Measurements from ENCODE around the gene NPR3. TPM values are rescaled to one million over a fixed set of nuclear protein-coding genes. Genes with fewer than 3 reads are reported as not detected.

NPR3 gene
- total RNA-seq, 1 experiment from 2014 or later = not detected

DNA sequence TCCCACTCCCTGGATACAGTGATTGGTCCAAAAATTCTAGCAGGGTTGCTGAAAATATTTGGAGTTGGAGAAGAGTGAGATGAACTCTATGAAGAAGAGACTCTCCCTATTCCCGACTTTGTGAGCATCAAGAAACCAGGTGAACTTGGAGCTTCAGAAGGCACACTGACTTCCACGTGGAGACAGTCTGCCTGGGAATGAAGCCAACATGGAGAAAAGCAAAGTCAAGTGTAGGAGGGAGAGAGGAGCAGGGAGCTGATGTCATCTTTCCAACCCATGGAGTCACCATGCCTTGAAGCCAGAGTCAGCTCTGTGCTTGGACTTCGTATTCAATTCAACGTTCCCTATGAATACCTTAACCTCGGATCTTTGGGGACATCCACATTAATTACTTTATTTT is 125.1 kb downstream of the NPR3 start:
- Histone ChIP-seq H3T11ph (ENCODE audit: low read length) (no peak overlapping the region), H3K27me3 (ENCODE audit: insufficient read depth, low read length) (no peaks in the 10 kb centered on the region), H3K27ac (ENCODE audit: insufficient read length, low read depth, low read length) (no peak overlapping the region), H4K91ac (ENCODE audit: insufficient read length, low read depth, low read length) (no peak overlapping the region), H4K8ac (replicated peaks; ENCODE audit: insufficient read length, low read depth, low read length) (no peak overlapping the region), H3K23me2 (ENCODE audit: insufficient read length, low read depth, low read length, poor library complexity, severe bottlenecking) (no peaks in the 10 kb centered on the region), H3K14ac (ENCODE audit: insufficient read depth, low read length) (no peak overlapping the region), H2BK120ac (ENCODE audit: low read depth, low read length, poor library complexity, severe bottlenecking) (no peak overlapping the region), H3K79me2 (ENCODE audit: insufficient read depth, low read length) (no peaks in the 10 kb centered on the region), H3K4me1 (ENCODE audit: insufficient read depth, low read length) (no peaks in the 10 kb centered on the region), H2AFZ (ENCODE audit: low read length) (no peak overlapping the region), H2BK15ac (ENCODE audit: low read depth, low read length) (no peak overlapping the region), H2AK5ac (ENCODE audit: insufficient read length, low read length) (no peak overlapping the region), H3K23ac (ENCODE audit: insufficient read length, low read depth, low read length) (no peak overlapping the region), H3K4ac (ENCODE audit: low read depth, low read length) (no peak overlapping the region), H2BK12ac (ENCODE audit: insufficient read length, low read depth, low read length) (no peak overlapping the region), H3K9me3 (ENCODE audit: control insufficient read depth, low read depth, low read length) (no peaks in the 10 kb centered on the region), H3K79me1 (ENCODE audit: insufficient read depth, low read depth, low read length, poor library complexity, severe bottlenecking) (no peaks in the 10 kb centered on the region), H2BK5ac (ENCODE audit: insufficient read length, low read length) (no peak overlapping the region), H2BK20ac (ENCODE audit: low read depth, low read length, poor library complexity, severe bottlenecking) (no peak overlapping the region), H3K56ac (ENCODE audit: insufficient read length, low read depth, low read length) (no peak overlapping the region), H3K18ac (ENCODE audit: insufficient read length, low read depth, low read length) (no peak overlapping the region), H4K5ac (ENCODE audit: insufficient read length, low read depth, low read length) (no peak overlapping the region), H4K20me1 (ENCODE audit: control insufficient read depth, insufficient read depth, insufficient read length) (no peaks in the 10 kb centered on the region), H3K9ac (ENCODE audit: extremely low read depth, insufficient read length, low read length) (no peak overlapping the region), H3K4me2 (ENCODE audit: insufficient read depth, insufficient read length, low read length) (no peak overlapping the region)
- no peaks in the 10 kb centered on the region for H3K9me3 Mint-ChIP-seq
- H3K4me3 Mint-ChIP-seq = no peak overlapping the region
- no peaks in the 10 kb centered on the region for H3K36me3 Mint-ChIP-seq (ENCODE audit: insufficient read depth in 1 of 3, low read depth in 3 of 3)
- no peak for DNase-seq
- TF ChIP-seq, protein P1, sequence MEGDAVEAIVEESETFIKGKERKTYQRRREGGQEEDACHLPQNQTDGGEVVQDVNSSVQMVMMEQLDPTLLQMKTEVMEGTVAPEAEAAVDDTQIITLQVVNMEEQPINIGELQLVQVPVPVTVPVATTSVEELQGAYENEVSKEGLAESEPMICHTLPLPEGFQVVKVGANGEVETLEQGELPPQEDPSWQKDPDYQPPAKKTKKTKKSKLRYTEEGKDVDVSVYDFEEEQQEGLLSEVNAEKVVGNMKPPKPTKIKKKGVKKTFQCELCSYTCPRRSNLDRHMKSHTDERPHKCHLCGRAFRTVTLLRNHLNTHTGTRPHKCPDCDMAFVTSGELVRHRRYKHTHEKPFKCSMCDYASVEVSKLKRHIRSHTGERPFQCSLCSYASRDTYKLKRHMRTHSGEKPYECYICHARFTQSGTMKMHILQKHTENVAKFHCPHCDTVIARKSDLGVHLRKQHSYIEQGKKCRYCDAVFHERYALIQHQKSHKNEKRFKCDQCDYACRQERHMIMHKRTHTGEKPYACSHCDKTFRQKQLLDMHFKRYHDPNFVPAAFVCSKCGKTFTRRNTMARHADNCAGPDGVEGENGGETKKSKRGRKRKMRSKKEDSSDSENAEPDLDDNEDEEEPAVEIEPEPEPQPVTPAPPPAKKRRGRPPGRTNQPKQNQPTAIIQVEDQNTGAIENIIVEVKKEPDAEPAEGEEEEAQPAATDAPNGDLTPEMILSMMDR (conservative IDR thresholded peaks at IDR 0.05) = no peak
- no peaks in the 10 kb centered on the region; the same call in 1 of the 2 replicates for H3K27me3 Mint-ChIP-seq (ENCODE audit: low read depth)
- H3K27ac Mint-ChIP-seq = no peak overlapping the region
- H3K4me1 Mint-ChIP-seq = no peaks in the 10 kb centered on the region
- WGBS (ENCODE audit: extremely low coverage, insufficient read length, low lambda C conversion rate) = no CpG with 5 or more reads among the region's 5 CpGs

Data from H9 (cell line).